Fibroblast of the conjunctiva (primary cell): ENCODE measurements around the gene KIF12.

Experiments used
- DNase-seq: peaks from one replicate; pipeline ENCODE4 v3.0.0-alpha.2; 2010; ENCODE audit warnings: low read depth

The KIF12 gene

GRCh38 chr9:114065304-114065703 is 33.8 kb downstream of the KIF12 start:
- DNase-seq: no peak

GRCh38 chr9:114061830-114062474 is 37.1 kb downstream of the KIF12 start:
- no peak for DNase-seq

- DNase-seq: no peak
Observed at GRCh38 chr9:114061292-114061691, 37.8 kb downstream of the KIF12 start.

DNA sequence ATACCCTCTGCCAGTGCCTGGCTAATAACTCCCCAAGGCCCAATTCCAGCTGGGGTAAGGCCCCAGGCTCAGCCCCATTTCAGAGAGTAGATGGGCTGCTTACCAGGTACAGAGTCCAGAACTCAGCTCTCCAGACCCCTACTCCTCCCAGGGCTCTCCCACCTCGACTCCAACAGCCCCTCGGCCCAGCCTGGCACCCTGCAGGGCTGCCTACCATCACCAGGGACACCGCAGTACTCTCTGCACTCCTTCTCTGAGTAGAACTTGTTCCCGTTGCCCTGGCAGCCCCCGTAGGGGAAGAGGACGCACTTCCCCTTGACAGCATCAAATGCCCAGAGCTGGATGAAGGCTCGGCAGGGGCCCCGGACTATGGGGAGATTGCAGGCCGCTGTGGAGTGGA is 38.4 kb downstream of the KIF12 start:
- DNase-seq: no peak

GRCh38 chr9:114060070-114060469 is 39.0 kb downstream of the KIF12 start:
- DNase-seq: no peak

DNA sequence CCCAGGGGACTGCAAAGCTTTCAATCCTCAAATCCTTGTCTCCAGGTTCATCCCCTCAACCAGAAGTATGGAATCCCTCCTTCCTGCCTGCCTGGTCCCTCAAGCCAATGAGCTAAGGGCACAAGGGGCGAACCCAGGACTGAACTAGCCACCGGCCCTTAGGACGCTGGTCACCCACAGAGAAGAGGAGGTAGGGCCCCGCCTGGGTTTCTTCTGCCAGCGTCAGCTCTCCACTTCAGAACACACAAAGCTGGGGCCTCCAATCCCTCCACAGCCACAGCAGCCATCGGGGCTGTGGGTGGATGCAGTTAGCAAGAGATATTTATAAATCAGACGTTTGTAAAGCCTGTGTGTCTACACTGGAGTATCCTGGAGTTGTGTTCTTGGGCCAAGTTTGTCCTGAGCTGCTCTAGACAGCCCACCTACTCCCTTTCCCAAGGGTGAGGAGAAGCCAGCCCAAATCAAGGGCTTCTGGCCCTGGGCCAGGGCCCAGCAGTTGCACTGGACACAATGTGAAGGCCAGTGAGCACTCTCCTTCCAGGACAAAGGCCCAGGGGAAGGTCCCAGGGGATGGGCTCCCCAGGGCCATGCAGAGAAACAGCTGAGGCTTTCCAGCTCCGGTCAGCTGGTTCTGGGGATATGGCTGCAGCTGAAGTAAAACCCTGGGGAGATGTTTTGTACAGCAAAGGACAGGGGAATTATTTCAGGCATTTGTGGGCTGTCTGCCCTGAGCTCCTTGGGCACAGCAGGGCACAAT is 39.9 kb downstream of the KIF12 start:
- no peak for DNase-seq

DNA sequence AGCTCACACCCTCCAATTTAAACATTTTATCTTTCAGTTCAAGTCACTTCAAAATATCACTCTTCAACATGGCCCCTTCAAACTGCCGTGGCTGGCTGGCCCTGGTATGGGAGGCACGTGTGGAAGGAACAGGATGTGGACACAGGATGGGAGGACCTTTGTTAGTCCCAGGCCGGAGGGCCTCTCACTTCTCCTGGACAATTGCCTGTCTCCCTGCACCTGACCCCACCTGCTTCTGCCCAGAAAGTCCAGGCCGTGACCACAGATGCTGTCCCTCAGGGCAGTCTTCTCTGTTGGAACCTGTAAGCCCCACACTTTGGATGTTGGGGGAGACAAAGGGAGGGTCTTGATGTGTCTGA is 40.4 kb downstream of the KIF12 start:
- DNase-seq: no peak

DNA sequence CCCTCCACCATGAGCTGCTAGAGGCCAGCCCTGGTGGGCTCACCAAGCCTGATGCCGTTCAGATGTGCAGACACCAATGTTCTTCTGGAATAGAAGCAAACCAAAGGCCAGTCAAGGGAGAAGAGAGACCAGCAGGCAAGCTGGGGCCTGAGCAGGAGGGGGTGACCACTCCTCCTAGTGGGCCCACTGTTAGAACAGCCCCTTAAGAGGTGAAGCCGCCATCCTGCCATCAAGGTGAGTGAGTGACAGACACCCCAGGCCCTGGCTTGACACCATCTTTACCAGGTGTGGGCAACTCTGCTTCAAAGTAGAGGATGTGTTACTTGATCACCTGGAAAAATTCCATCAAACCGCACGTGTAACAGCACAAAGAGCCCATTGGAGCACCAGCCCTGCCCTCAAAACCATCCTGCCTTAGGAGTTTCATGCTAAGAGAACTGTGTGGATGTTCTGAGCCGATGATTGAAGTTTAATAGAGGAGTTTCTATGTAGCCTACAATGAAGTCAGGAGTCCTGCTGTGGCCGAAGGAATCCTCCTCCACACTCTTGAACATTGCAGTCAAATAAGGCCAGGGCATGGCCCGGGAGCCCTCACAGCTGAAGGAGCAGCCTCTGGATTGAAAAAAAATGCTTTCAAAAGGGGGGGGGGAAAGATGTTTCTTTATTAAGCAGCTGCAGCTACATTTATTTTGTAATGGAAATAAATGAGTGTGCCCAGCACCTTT is 41.8 kb downstream of the KIF12 start:
- no peak for DNase-seq

DNA sequence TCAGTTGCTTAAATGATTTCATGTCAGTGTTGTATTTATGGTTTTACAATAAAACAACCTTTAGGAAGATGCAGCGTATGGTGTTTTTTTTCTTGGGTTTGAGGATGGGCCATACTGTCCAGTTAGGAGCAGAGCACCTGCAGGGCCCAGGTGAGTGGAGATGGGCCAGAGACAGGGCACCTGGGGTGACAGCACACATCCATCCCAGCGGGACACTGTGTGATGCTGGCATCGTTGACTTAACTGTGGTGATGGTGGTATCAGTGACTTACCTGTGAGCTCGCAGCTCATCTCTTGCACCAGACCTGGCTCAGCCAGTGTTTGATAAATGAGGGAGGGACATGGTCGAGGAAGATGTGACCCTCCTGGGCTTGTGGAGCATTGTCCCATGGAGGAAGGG is 42.6 kb downstream of the KIF12 start:
- no peak for DNase-seq

DNA sequence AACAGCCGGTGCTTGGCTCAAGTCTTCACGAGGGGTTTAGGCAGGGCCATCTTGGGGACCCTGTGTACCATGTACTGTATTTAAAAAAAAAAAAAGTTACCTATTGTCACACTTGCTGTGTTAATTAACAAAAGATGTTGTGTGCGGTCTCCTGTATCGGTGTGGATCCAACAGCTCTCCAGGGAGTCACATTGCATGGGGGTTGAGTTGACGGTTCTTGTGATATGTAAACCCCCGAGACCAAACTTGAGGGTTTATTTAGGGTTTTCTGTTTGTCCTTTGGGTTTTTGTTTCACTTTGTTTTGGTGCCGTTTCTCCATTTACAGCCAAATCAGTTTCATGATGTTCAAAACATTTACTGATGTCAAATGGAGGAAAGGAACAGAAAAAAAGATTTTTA is 43.2 kb downstream of the KIF12 start:
- no peak for DNase-seq

- DNase-seq: no peak
Observed at GRCh38 chr9:114055061-114055460, 44.0 kb downstream of the KIF12 start.

- no peak for DNase-seq
Observed at GRCh38 chr9:114054191-114054690, 44.9 kb downstream of the KIF12 start.

DNA sequence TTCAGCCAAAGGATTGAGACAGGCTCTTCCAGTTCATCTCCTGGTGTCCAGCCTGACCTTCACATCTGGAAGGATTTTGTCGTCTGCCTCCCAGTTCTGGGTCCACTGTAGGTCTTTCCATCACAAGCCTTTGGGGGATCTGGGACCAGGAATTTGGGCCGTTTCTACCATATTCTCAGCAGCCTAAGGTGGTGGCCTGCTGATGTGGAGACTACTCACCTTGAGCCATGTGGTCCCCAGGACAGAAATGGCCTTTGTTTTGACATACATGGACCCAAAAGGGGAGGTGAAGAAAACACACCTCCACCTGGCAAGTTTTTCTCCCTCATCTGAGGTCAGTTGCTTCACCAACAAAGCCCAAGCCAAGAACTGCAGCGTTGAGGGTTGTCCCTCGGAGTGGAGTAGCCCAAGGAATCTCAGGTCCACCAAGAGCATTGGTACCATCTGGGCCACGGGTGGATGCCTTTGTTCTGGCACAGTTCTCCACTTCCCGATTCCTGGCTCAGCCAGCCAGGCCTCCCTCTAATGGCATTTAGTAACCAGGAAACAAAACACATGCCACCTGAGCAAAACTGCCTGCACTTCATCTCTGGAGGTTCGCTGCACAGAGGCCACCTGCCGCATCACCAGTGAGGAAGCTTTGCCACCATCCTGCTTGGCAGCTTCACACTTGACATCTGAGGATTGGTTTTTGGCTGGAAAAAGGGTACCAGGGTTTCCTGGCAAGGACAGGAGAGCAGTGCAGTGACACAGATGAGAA is 45.7 kb downstream of the KIF12 start:
- no peak for DNase-seq

- no peak for DNase-seq
Observed at GRCh38 chr9:114051706-114052105, 47.4 kb downstream of the KIF12 start.

- DNase-seq: no peak
Observed at GRCh38 chr9:114051281-114051680, 47.8 kb downstream of the KIF12 start.

- DNase-seq: no peak
Observed at GRCh38 chr9:114050646-114051045, 48.4 kb downstream of the KIF12 start.

GRCh38 chr9:114050226-114050568 is 48.9 kb downstream of the KIF12 start:
- no peak for DNase-seq

GRCh38 chr9:114049441-114050225 is 49.5 kb downstream of the KIF12 start:
- DNase-seq: no peak

GRCh38 chr9:114048533-114049415 is 50.3 kb downstream of the KIF12 start:
- DNase-seq: no peak

GRCh38 chr9:114047717-114048116 is 51.4 kb downstream of the KIF12 start:
- no peak for DNase-seq

DNA sequence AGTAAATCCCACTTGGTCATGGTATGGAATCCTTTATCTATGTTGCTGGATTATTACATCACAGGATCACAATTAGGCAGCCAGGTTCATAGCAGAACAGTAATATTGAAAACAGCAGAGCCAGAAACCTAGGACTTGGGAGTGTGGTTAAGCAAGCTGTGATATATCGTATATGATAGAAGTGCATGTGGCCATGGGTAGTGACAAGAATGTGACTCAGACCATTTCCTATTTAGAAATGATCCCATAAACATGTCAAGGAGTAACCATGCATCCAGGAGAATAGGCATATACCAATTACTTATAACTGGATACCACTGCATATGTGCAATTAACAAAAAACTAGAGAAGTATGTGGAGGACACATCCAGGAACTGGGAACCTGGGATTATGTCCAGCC is 52.2 kb downstream of the KIF12 start:
- DNase-seq: no peak
